H54 (cell line): ENCODE measurements around the gene AUTS2.

Experiments
- DNase-seq: peaks from one replicate; pipeline ENCODE4 v3.0.0; 2011; ENCODE audit warnings: low spot score, mixed read lengths; ENCODE audit not compliant: insufficient read length
- FAIRE-seq: peaks from 3 replicates; lab custom pipeline; 2011; peaks lifted over from hg19 to GRCh38; lab: Jason Lieb, UNC
- POLR2A ChIP-seq: IDR thresholded peaks from 2 replicates; pipeline ENCODE4 v1.6.1; 2011; ENCODE audit warnings: low read depth, mild to moderate bottlenecking, low read length

Gene AUTS2

DNA sequence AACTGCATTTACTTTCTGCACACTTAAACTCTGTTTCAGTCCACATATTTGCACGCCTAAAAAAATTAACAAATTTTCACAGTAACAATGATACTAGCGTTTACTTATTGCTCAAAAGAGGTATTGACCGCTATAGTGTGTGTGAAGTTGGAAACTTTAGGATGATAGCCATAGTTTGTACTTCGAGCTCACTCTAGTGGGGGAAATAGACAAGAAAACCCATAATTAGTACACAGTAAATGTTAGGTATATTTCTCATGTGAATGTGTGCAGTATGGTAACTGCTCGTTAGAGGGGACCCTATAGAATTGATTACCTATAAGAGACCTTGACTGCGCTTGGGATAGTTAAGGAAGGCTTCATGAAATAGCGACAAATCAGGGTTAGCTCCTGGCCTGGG, 238.4 kb downstream of the AUTS2 start:
- FAIRE-seq (no peak), DNase-seq (no peak)
- no peak for TF ChIP-seq POLR2A

DNA sequence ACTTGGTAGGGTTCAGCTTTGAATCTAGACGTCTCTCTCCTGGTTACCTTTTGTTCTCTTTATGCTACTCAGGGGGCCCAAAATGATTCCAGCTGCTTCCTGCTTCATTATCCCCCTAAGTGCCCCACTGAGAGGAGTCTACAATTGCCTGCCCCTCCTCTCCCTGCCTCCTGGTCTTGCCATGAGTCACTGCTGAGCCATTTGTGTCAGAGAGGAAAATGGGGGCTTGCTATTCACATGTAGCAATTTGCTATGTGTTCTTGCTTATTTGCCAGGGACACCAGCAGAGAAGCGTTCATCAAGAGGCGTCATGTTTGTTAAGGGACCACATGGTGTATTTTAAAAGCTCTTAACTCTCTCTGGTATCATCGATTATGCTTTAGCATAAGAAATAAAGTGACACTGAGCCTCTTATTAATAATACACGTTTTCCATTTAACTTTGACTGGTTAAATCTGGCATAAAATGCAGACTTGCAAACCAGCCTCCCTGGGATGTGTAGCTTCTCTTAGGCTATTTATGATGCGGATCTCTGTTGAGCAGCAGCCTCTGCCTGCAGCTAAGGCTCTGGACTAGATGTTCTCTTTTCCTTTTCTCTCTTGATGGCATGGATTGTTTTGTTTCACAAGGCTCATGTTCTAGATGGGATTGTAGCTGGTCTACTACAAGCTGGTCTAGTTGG, 239.3 kb downstream of the AUTS2 start:
- DNase-seq = no peak
- TF ChIP-seq POLR2A = no peak
- peak; percentile 77 for FAIRE-seq

DNA sequence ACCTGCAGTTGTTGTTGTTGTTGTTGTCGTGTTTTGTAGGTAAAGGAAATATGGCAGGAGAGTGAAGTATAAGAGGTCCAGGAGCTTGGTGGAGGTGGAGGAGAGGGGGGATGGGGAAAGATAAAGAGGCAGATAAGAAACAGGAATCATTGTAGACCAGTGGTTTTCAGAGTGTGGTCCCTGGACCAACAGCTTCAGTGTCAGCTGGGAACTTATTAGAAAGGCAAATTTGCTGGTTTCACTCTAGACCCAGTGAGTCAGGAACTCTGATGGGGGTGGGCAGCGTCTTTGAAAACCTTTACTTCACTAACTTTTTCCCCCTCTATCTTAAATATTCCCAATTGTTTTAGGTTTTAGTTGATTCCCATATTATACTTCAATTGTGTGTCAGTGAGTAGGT, 241.5 kb downstream of the AUTS2 start:
- no peak for DNase-seq
- no peak for FAIRE-seq
- no peak for TF ChIP-seq POLR2A

DNA sequence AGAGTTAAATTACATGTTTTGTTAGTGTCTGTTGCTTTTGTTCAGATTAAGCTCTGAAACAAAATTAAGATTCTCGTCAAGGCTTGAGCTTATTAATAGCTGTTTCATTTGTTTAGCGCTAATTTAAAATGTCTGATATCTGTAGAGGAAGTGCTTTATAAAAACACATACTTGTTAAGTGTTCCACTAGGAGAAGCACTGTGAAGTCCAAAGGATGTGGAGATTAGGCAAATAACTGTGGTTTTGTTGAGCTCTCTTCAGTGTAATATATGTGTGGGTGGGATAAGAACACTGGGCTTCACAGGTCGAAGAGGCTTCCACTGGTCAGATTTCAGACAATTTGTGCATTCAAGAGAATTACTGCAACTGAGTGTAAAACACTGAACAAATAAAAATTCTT, 242.0 kb downstream of the AUTS2 start:
- no peak for DNase-seq
- TF ChIP-seq POLR2A = no peak
- FAIRE-seq = no peak

DNA sequence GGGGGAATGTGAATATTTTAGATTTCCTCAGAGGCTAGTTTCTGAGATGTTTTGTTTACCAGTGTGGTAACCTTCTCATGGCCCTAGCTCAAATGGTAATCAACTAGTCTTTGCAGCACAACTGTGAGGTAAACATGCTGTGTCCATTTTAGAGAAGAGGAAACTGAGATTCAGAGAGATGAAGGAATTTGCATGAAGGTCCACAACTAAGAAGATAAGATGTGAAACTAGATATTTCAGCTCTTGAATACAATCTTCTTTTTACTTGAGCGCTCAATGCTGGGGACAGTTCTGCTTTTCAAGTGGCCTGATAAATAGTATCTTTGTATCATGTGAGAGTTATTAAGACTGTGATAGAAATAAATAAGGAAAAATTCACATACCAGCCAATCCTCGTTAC, 245.4 kb downstream of the AUTS2 start:
- FAIRE-seq (no peak), DNase-seq (no peak)
- TF ChIP-seq POLR2A = no peak

DNA sequence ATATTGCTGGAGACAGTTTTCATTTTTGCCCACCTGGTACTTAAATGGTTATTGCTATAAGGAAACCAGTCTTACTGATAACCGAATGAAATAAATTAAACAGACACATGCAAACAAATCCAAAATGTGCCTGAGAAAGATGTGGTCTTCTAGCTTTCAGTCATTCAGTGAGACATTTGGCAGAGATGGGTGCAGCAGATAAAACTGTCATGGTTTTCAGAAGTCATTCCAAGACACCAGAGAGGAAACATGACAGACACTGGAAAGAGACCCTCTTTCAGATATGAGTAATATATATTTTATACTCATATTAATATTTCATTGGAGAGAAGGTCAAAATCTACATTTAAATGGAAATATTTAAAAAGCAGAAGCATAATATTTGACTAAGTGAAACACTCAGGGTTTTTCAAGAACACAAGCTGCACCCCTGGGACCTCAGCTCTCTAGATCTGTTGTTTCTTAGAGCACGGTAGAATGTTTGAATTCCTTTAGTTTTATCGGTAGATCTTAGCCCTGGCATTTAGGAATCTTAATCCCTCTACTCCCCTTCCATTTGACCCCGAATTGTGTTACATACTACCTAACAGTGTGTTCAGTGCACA, 246.1 kb downstream of the AUTS2 start:
- TF ChIP-seq POLR2A = no peak
- no peak for DNase-seq
- FAIRE-seq = no peak

DNA sequence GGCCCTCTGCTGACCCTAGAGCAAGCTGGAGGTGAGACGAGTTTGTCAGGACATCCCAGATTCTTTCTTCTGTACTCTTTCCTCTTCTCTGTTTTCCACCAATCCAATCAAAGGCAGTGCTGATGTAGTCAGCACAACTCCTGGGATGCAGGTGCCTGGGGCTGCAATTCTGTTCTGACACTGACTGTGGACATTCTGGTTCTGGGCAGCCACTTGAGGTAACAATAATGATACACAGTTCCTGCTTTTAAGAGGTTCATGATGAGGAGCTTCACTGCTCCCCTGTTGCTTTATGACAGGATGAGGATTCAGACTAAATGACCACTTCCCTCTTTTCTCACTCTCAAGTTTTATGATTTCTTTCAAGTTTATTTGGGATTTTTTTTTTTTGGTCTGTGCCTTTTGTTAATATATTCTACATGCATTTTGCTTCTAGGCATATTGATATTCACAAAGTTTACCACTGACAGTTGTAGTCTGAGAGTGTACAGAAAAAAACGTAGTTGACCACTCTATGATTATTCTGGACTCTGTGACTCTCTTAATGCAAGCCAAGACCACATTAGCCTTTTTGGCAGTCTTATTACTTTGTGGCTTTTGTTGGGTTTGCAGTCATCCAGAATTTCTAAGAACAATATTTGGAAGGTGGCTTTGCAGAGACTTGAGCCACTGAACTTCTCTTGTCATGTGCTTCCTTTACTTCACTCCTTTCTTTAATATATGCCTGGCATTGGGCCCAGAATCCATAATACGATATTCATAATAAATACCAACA, 247.6 kb downstream of the AUTS2 start:
- DNase-seq (no peak), FAIRE-seq (no peak)
- no peak for TF ChIP-seq POLR2A

DNA sequence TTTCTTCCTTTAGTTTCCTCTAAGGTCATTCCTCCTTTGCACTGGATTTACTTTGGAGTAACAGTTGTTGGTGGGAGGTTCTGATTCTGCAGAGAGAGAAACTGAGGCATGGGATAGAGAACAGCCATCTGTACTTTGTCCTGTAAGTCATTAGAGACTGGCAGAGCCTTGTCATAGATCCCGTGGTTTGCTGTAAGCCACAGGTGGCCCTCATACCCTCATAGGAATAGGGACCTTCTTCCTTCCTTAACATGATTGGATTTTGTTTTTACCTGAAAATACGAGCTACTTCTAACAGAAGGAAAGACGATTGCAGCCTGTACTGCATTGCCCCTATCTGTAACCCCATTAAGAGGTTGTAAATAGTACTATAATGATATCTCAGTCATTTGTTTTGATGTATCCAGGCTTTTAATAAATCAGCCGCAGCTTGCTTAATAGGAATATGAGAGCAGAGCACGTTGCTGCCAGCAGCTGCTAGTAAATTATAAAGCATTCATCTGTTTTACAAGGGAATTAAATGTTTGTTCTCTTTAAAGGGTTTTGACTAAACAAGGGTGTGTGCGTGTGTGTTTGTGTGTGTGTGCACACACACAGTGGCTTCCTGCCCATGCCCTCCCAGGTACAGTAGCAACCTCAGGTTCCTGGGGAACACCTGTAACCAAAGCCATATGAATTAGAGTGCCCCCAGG, 249.8 kb downstream of the AUTS2 start:
- TF ChIP-seq POLR2A = no peak
- DNase-seq (no peak), FAIRE-seq (no peak)

DNA sequence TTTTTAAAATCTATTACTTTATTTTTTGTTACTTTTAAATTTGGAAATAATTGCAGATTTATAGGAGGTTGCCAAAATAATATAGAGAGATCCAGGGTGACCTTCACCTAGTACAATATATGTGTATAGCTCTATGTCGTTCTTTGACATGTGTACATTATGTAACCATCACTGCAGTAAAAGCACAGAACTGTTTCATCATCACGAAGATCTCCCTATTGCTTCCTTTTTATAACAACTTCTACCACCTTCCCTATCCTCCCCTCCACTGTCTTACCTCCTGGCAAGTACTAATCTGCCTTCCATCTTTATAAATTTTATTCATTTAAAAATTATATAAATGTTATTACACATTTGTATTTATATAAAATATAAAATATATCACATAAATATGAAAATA, 251.0 kb downstream of the AUTS2 start:
- FAIRE-seq = no peak
- DNase-seq = no peak
- no peak for TF ChIP-seq POLR2A

DNA sequence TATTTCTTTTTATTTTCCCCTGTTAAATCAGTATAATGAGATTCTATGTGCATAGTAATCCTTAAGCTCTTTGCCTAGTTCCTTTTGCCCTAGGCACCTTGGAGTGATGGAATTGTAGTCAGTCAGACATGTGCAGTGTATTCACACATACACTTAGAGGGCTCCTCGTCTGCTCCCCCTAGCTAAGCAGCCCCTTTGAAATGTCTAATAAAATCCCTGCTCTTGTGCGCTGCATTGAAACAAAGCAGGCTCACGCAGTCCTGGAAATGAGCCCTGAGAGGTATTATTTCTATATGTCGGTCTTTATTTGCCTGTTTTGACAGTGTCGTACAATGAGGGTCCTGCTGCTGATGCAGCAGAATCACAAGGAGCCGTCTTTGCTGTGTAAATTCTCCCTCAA, 258.7 kb downstream of the AUTS2 start:
- DNase-seq = no peak
- no peak for TF ChIP-seq POLR2A
- no peak for FAIRE-seq

DNA sequence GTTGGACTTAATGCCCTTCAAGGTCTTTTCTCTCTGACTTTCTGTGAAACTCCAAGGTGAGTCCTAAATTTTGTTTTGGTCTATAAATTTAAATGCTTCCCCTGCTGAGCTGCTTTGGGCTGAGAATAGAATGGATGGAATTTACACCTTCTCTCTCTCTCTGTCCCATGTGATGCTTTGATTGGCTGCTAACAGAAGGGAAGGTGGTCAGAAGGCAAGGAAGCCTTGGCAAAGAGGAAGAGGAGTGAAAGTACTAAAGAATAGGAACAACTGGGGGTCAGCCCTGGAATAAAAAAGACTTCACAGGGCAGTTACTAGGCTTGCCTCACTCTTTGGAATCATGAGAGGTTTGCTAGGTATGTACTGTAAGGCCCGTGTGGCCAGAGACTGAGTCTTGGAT, 260.2 kb downstream of the AUTS2 start:
- no peak for TF ChIP-seq POLR2A
- FAIRE-seq = no peak
- DNase-seq = no peak

DNA sequence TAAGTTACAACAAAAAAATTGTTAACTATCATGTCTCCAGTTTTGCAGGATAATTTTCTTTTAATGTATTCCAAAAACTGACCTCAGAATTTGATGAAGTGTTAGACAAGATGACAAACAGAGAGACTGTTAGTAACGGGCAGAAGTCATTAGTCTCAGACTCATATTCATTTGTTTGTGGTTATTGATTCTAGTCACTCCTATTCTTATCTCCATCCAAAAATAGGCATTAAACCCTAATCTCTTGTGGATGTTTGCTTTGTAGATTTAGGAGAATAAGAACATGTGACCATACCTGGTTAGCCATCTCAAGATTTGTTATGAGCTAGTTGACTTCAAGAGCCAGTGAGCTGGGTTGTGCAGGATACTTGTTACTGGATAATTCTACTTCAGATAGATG, 261.1 kb downstream of the AUTS2 start:
- TF ChIP-seq POLR2A = no peak
- no peak for FAIRE-seq

DNA sequence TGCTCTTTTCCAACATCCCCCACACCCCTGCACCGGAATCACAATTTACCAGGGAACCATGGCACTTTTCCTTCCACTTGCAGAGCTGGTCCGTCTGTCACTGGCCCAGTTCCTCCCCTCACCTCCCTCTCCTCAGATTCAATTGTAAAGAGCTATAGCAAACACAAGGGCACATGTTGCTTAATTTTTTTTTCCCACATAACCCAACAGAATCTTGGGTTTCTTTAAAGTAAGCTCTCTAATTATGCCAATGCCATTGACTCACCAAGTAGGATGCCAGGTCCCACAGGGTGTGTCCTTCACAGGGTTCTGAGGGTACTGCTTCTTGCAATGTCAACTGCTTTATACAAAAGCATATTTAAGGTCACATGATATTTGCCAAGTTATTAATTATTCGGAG, 262.2 kb downstream of the AUTS2 start:
- FAIRE-seq (no peak), DNase-seq (no peak)
- no peak for TF ChIP-seq POLR2A

More for the DNA sequence above, 261.1 kb downstream of the AUTS2 start:
- no peak for DNase-seq
